HepG2 (cell line): Measurements from ENCODE around the gene ABHD1. TPM values are rescaled to one million over a fixed set of nuclear protein-coding genes. Genes with fewer than 3 reads are reported as not detected.

Experiments
- ETV5 ChIP-seq: IDR thresholded peaks from 2 replicates; pipeline ENCODE4 v1.6.1; 2018; ENCODE audit warnings: missing biosample characterization, missing genetic modification reagents, inconsistent platforms, borderline replicate concordance
- FIP1L1 ChIP-seq: fragments of 200-400 bp; formaldehyde crosslinking; IDR thresholded peaks from 2 replicates; pipeline ENCODE4 v1.6.1; 2018; ENCODE audit warnings: low read depth, mild to moderate bottlenecking, low read length, moderate library complexity, borderline replicate concordance; ENCODE audit not compliant: insufficient read depth
- FOXP1 ChIP-seq, 2 experiments: fragments of 450-650 bp in 1 of 2; IDR thresholded peaks; 2 replicates each; pipeline ENCODE4 v1.6.1; 2017 to 2018; ENCODE audit warnings: antibody characterized with exemption in 1 of 2
- HNF4G ChIP-seq, 2 experiments: sonication (generic) in 1 of 2; formaldehyde crosslinking in 1 of 2; IDR thresholded peaks; 2 replicates each; pipeline versions ENCODE4 v1.4.0 to v1.6.1; 2011 to 2020; ENCODE audit warnings: borderline replicate concordance in 2 of 2, low read depth in 2 of 2, mild to moderate bottlenecking in 2 of 2, low read length in 1 of 2, missing genetic modification reagents in 1 of 2, moderate library complexity in 1 of 2
- SPEN ChIP-seq: sonication (generic); formaldehyde crosslinking; IDR thresholded peaks from 2 replicates; pipeline ENCODE4 v1.5.1; 2020; ENCODE audit warnings: low read depth, mild to moderate bottlenecking, missing genetic modification reagents
- ZNF510 ChIP-seq: sonication (generic); formaldehyde crosslinking; IDR thresholded peaks from 2 replicates; pipeline ENCODE4 v1.4.0; 2020; ENCODE audit warnings: low read depth, mild to moderate bottlenecking, missing genetic modification reagents
- ZNF629 ChIP-seq: sonication (generic); formaldehyde crosslinking; conservative IDR thresholded peaks from 2 replicates; pipeline ENCODE4 v1.5.0; 2020; ENCODE audit warnings: missing genetic modification reagents
- ZNF839 ChIP-seq: sonication (generic); formaldehyde crosslinking; IDR thresholded peaks from 2 replicates; pipeline ENCODE4 v1.4.0; 2020; ENCODE audit warnings: missing genetic modification reagents, mild to moderate bottlenecking, borderline replicate concordance
- polyA plus RNA-seq, 8 experiments: library from polyadenylated mRNA; depleted of rRNA in 3 of 8; stranded (reverse) in 7 of 8; unstranded in 1 of 8; fragments of >200 nt; fragmentation: Illumina TruSeq in 4 of 8; extraction: Trizol in 4 of 8; gene quantifications; 2 replicates each; pipeline versions ENCODE4 v1.2.1 to v1.2.3, GENCODE V29; 2011 to 2016; ENCODE audit warnings: low read depth in 4 of 8, missing spikeins in 1 of 8, mixed read lengths in 1 of 8; ENCODE audit not compliant: insufficient read depth in 1 of 8
- total RNA-seq, 5 experiments: library from RNA; depleted of rRNA; stranded (reverse); fragments of >200 nt; fragmentation: Illumina TruSeq; extraction: Trizol; gene quantifications; 2 replicates each; pipeline ENCODE4 v1.2.3, GENCODE V29; 2016; ENCODE audit warnings: low read depth in 1 of 5
- TF ChIP-seq, protein P1 (sequence below): sonication (generic); formaldehyde crosslinking; IDR thresholded peaks from one replicate; pipeline ENCODE4 v1.5.1; 2020; ENCODE audit warnings: mild to moderate bottlenecking, missing genetic modification reagents; ENCODE audit errors: not compliant biosample characterization
- TF ChIP-seq, protein P2 (sequence below): sonication (generic); formaldehyde crosslinking; IDR thresholded peaks from 2 replicates; pipeline ENCODE4 v1.4.0; 2020; ENCODE audit warnings: missing genetic modification reagents, mild to moderate bottlenecking, borderline replicate concordance
- TF ChIP-seq, protein P3 (sequence below): sonication (generic); formaldehyde crosslinking; IDR thresholded peaks from 2 replicates; pipeline ENCODE4 v1.8.1; 2023; ENCODE audit warnings: mild to moderate bottlenecking, missing genetic modification reagents
- TF ChIP-seq, protein P4 (sequence below): sonication (generic); formaldehyde crosslinking; IDR thresholded peaks from 2 replicates; pipeline ENCODE4 v1.4.0; 2020; ENCODE audit warnings: missing genetic modification reagents, borderline replicate concordance
- TF ChIP-seq, protein P5 (sequence below): IDR thresholded peaks from 2 replicates; pipeline ENCODE4 v1.6.1; 2012; ENCODE audit warnings: inconsistent platforms

The ABHD1 gene
- total and polyA plus RNA-seq, 2 of the 13 experiments (the other 11 are each of a cell fraction or from before 2014, with no cell fraction given) = 0.04 to 0.81 TPM

DNA sequence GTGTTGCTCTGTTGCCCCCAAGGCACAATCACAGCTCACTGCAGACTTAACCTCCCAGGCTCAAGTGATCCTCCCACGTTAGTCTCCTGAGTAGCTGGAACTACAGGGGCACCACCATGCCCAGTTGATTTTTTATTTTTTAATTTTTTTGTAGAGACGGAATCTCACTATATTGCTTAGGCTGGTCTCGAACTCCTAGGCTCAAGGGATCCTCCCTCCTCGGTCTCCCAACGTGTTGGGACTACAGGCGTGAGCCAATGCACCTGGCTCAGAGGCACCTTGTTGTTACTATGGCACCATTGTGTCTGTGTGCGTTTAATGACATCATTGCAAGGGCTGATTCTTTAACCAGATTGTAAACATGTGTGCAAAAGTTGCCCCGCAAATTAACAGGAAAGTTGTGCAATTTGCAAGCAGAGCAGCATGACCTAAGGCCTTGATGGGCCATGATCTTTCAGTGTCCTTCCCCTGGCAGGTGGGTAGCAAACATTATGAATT, 47.8 kb downstream of the ABHD1 start (continued):
- TF ChIP-seq, protein P1, sequence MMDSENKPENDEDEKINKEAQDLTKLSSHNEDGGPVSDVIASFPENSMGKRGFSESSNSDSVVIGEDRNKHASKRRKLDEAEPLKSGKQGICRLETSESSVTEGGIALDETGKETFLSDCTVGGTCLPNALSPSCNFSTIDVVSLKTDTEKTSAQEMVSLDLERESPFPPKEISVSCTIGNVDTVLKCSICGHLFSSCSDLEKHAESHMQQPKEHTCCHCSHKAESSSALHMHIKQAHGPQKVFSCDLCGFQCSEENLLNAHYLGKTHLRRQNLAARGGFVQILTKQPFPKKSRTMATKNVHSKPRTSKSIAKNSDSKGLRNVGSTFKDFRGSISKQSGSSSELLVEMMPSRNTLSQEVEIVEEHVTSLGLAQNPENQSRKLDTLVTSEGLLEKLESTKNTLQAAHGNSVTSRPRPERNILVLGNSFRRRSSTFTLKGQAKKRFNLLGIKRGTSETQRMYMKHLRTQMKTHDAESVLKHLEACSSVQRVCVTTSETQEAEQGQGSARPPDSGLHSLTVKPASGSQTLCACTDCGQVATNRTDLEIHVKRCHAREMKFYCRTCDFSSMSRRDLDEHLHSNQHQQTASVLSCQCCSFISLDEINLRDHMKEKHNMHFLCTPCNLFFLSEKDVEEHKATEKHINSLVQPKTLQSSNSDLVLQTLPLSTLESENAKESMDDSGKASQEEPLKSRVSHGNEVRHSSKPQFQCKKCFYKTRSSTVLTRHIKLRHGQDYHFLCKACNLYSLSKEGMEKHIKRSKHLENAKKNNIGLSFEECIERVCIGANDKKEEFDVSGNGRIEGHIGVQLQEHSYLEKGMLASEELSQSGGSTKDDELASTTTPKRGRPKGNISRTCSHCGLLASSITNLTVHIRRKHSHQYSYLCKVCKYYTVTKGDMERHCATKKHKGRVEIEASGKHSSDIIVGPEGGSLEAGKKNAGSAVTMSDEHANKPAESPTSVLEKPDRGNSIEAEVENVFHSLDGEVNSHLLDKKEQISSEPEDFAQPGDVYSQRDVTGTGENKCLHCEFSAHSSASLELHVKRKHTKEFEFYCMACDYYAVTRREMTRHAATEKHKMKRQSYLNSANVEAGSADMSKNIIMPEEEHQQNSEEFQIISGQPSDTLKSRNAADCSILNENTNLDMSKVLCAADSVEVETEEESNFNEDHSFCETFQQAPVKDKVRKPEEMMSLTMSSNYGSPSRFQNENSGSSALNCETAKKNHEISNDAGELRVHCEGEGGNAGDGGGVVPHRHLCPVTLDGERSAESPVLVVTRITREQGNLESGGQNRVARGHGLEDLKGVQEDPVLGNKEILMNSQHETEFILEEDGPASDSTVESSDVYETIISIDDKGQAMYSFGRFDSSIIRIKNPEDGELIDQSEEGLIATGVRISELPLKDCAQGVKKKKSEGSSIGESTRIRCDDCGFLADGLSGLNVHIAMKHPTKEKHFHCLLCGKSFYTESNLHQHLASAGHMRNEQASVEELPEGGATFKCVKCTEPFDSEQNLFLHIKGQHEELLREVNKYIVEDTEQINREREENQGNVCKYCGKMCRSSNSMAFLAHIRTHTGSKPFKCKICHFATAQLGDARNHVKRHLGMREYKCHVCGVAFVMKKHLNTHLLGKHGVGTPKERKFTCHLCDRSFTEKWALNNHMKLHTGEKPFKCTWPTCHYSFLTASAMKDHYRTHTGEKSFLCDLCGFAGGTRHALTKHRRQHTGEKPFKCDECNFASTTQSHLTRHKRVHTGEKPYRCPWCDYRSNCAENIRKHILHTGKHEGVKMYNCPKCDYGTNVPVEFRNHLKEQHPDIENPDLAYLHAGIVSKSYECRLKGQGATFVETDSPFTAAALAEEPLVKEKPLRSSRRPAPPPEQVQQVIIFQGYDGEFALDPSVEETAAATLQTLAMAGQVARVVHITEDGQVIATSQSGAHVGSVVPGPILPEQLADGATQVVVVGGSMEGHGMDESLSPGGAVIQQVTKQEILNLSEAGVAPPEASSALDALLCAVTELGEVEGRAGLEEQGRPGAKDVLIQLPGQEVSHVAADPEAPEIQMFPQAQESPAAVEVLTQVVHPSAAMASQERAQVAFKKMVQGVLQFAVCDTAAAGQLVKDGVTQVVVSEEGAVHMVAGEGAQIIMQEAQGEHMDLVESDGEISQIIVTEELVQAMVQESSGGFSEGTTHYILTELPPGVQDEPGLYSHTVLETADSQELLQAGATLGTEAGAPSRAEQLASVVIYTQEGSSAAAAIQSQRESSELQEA (CRISPR knock-in tag) = no peak
- TF ChIP-seq ETV5 (CRISPR knock-in tag) (peak; percentile 93), ZNF629 (CRISPR knock-in tag) (peak; percentile 35; the same call in 1 of the 2 replicates), FIP1L1 (no peak), FOXP1 (IDR thresholded peaks at IDR 0.05) (peak; percentile 84), FOXP1 (CRISPR knock-in tag; IDR thresholded peaks at IDR 0.05) (peak; percentile 99), ZNF839 (CRISPR knock-in tag) (no peak), ZNF510 (CRISPR knock-in tag) (no peak), HNF4G (IDR thresholded peaks at IDR 0.05; ENCODE audit: borderline replicate concordance, low read depth, low read length) (no peak), HNF4G (CRISPR knock-in tag; IDR thresholded peaks at IDR 0.05; ENCODE audit: borderline replicate concordance, low read depth) (peak; percentile 58; the same call in 1 of the 2 replicates), SPEN (CRISPR knock-in tag) (peak; percentile 75)
- TF ChIP-seq, protein P2, sequence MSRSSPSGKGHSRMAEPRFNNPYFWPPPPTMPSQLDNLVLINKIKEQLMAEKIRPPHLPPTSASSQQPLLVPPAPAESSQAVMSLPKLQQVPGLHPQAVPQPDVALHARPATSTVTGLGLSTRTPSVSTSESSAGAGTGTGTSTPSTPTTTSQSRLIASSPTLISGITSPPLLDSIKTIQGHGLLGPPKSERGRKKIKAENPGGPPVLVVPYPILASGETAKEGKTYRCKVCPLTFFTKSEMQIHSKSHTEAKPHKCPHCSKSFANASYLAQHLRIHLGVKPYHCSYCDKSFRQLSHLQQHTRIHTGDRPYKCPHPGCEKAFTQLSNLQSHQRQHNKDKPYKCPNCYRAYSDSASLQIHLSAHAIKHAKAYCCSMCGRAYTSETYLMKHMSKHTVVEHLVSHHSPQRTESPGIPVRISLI (CRISPR knock-in tag) = peak; percentile 82
- TF ChIP-seq, protein P3, sequence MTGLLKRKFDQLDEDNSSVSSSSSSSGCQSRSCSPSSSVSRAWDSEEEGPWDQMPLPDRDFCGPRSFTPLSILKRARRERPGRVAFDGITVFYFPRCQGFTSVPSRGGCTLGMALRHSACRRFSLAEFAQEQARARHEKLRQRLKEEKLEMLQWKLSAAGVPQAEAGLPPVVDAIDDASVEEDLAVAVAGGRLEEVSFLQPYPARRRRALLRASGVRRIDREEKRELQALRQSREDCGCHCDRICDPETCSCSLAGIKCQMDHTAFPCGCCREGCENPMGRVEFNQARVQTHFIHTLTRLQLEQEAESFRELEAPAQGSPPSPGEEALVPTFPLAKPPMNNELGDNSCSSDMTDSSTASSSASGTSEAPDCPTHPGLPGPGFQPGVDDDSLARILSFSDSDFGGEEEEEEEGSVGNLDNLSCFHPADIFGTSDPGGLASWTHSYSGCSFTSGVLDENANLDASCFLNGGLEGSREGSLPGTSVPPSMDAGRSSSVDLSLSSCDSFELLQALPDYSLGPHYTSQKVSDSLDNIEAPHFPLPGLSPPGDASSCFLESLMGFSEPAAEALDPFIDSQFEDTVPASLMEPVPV (CRISPR knock-in tag) = peak; percentile 60; the same call in 1 of the 2 replicates
- TF ChIP-seq, protein P4, sequence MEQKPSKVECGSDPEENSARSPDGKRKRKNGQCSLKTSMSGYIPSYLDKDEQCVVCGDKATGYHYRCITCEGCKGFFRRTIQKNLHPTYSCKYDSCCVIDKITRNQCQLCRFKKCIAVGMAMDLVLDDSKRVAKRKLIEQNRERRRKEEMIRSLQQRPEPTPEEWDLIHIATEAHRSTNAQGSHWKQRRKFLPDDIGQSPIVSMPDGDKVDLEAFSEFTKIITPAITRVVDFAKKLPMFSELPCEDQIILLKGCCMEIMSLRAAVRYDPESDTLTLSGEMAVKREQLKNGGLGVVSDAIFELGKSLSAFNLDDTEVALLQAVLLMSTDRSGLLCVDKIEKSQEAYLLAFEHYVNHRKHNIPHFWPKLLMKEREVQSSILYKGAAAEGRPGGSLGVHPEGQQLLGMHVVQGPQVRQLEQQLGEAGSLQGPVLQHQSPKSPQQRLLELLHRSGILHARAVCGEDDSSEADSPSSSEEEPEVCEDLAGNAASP (CRISPR knock-in tag) = peak; percentile 90; the same call in 1 of the 2 replicates
- TF ChIP-seq, protein P5, sequence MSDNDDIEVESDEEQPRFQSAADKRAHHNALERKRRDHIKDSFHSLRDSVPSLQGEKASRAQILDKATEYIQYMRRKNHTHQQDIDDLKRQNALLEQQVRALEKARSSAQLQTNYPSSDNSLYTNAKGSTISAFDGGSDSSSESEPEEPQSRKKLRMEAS = peak; percentile 78; the same call in 1 of the 2 replicates
